ENCODE measurements around the gene PLA2G15.

- no peak for TF ChIP-seq CTCF (IDR thresholded peaks at IDR 0.05; ENCODE audit: low read depth, low read length, poor library complexity, severe bottlenecking)
- no peak for TF ChIP-seq EZH2phosphoT487 (IDR thresholded peaks at IDR 0.05; ENCODE audit: borderline replicate concordance, low read length)
Observed at GRCh38 chr16:68283346-68283745, 38.2 kb downstream of the PLA2G15 start.
